Measurements from ENCODE around the gene IL17REL. TPM values are rescaled to one million over a fixed set of nuclear protein-coding genes. Genes with fewer than 3 reads are reported as not detected.

The IL17REL gene
- total and polyA plus RNA-seq, 2 of the 13 experiments (the other 11 are each of a cell fraction or from before 2014, with no cell fraction given): not detected

- TF ChIP-seq KDM6A (CRISPR knock-in tag; IDR thresholded peaks at IDR 0.05; ENCODE audit: low read depth) (no peak), BCL6 (CRISPR knock-in tag; IDR thresholded peaks at IDR 0.05) (peak; percentile 27; the same call in 1 of the 2 replicates), PAXIP1 (CRISPR knock-in tag; conservative IDR thresholded peaks at IDR 0.05) (no peak), ZNF253 (CRISPR knock-in tag; IDR thresholded peaks at IDR 0.05; ENCODE audit: borderline replicate concordance) (peak; percentile 83; the same call in 1 of the 2 replicates), SPEN (CRISPR knock-in tag; IDR thresholded peaks at IDR 0.05; ENCODE audit: low read depth) (peak; percentile 50; the same call in 1 of the 2 replicates), ZNF317 (CRISPR knock-in tag; IDR thresholded peaks at IDR 0.05) (no peak), BATF2 (CRISPR knock-in tag; IDR thresholded peaks at IDR 0.05) (no peak), KLF6 (CRISPR knock-in tag; IDR thresholded peaks at IDR 0.05) (no peak), TAF1 (CRISPR knock-in tag; IDR thresholded peaks at IDR 0.05) (0 out of 2 replicates have a peak, but pooled peaks have one; percentile 11), ZNF34 (CRISPR knock-in tag; IDR thresholded peaks at IDR 0.05; ENCODE audit: borderline replicate concordance) (no peak), ZNF761 (CRISPR knock-in tag; conservative IDR thresholded peaks at IDR 0.05) (no peak), FOXC1 (CRISPR knock-in tag; IDR thresholded peaks at IDR 0.05; ENCODE audit: borderline replicate concordance) (no peak), ZNF510 (CRISPR knock-in tag; IDR thresholded peaks at IDR 0.05; ENCODE audit: low read depth) (no peak), RBFOX2 (IDR thresholded peaks at IDR 0.05; ENCODE audit: low read depth, low read length) (peak; percentile 57), POLR2G (IDR thresholded peaks at IDR 0.05; ENCODE audit: low read depth, low read length) (0 out of 2 replicates have a peak, but pooled peaks have one; percentile 29), UBTF (CRISPR knock-in tag; IDR thresholded peaks at IDR 0.05) (no peak), RXRA (CRISPR knock-in tag; IDR thresholded peaks at IDR 0.05) (peak; percentile 26; the same call in 1 of the 2 replicates), SNAPC4 (CRISPR knock-in tag; IDR thresholded peaks at IDR 0.05) (no peak)
Observed at GRCh38 chr22:49951000-49951677, 61.4 kb downstream of the IL17REL start (continued).

Measured in HepG2 (cell line).